ENCODE data around the gene SLMAP.

Gene SLMAP

GRCh38 chr3:57967590-57967989 lies 211.5 kb downstream of the SLMAP start:
- DNase-seq: peak in 1 of 2 donors; percentile 13

GRCh38 chr3:57968501-57968900 lies 212.4 kb downstream of the SLMAP start:
- DNase-seq: no peak

GRCh38 chr3:57971975-57972374 lies 215.9 kb downstream of the SLMAP start:
- no peak for DNase-seq

GRCh38 chr3:57972531-57973111 lies 216.5 kb downstream of the SLMAP start:
- DNase-seq: no peak

- DNase-seq: no peak
Observed at GRCh38 chr3:57973715-57974477, 217.8 kb downstream of the SLMAP start.

- DNase-seq: no peak
Observed at GRCh38 chr3:57974796-57975388, 218.8 kb downstream of the SLMAP start.

GRCh38 chr3:57977818-57978235 lies 221.7 kb downstream of the SLMAP start:
- no peak for DNase-seq

GRCh38 chr3:57978316-57978715 lies 222.2 kb downstream of the SLMAP start:
- no peak for DNase-seq
